ENCODE results near the gene GHRH.

DNA sequence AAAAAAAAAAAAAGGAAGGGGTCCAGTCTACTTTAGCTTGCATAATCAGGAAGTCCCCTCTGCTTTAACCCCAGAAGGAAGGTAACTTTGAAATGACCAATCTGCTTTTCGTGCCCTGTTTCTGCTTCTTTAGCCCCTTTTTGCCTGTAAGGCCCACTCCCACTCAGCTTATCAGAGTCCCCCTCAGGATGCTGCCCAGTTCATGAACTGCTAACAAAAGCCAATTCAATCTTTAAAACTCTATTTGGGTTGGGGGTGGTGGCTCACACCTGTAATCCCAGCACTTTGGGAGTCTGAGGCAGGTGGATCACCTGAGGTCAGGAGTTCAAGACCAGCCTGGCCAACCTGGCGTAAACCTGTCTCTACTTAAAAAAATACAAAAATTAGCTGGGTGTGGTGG lies 12.3 kb downstream of the GHRH start:
- TF ChIP-seq ZBTB7A (IDR thresholded peaks at IDR 0.05; ENCODE audit: low read depth) (no peak), FOXM1 (IDR thresholded peaks at IDR 0.05; ENCODE audit: borderline replicate concordance, low read depth) (no peak), TAF1 (IDR thresholded peaks at IDR 0.05; ENCODE audit: low read depth) (no peak), RAD21 (IDR thresholded peaks at IDR 0.05; ENCODE audit: low read depth) (no peak), TCF12 (IDR thresholded peaks at IDR 0.05; ENCODE audit: low read depth) (no peak), EP300 (IDR thresholded peaks at IDR 0.05; ENCODE audit: borderline replicate concordance) (no peak), CEBPB (IDR thresholded peaks at IDR 0.05) (no peak), TEAD4 (IDR thresholded peaks at IDR 0.05) (no peak), NFIC (IDR thresholded peaks at IDR 0.05) (no peak), YY1 (IDR thresholded peaks at IDR 0.05; ENCODE audit: low read depth) (no peak), CREB1 (IDR thresholded peaks at IDR 0.05; ENCODE audit: low read depth) (no peak)
- TF ChIP-seq, protein P1, sequence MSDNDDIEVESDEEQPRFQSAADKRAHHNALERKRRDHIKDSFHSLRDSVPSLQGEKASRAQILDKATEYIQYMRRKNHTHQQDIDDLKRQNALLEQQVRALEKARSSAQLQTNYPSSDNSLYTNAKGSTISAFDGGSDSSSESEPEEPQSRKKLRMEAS (IDR thresholded peaks at IDR 0.05), result no peak
- TF ChIP-seq, protein P2, sequence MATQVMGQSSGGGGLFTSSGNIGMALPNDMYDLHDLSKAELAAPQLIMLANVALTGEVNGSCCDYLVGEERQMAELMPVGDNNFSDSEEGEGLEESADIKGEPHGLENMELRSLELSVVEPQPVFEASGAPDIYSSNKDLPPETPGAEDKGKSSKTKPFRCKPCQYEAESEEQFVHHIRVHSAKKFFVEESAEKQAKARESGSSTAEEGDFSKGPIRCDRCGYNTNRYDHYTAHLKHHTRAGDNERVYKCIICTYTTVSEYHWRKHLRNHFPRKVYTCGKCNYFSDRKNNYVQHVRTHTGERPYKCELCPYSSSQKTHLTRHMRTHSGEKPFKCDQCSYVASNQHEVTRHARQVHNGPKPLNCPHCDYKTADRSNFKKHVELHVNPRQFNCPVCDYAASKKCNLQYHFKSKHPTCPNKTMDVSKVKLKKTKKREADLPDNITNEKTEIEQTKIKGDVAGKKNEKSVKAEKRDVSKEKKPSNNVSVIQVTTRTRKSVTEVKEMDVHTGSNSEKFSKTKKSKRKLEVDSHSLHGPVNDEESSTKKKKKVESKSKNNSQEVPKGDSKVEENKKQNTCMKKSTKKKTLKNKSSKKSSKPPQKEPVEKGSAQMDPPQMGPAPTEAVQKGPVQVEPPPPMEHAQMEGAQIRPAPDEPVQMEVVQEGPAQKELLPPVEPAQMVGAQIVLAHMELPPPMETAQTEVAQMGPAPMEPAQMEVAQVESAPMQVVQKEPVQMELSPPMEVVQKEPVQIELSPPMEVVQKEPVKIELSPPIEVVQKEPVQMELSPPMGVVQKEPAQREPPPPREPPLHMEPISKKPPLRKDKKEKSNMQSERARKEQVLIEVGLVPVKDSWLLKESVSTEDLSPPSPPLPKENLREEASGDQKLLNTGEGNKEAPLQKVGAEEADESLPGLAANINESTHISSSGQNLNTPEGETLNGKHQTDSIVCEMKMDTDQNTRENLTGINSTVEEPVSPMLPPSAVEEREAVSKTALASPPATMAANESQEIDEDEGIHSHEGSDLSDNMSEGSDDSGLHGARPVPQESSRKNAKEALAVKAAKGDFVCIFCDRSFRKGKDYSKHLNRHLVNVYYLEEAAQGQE (IDR thresholded peaks at IDR 0.05; ENCODE audit: low read depth), result no peak
- TF ChIP-seq, protein P3, sequence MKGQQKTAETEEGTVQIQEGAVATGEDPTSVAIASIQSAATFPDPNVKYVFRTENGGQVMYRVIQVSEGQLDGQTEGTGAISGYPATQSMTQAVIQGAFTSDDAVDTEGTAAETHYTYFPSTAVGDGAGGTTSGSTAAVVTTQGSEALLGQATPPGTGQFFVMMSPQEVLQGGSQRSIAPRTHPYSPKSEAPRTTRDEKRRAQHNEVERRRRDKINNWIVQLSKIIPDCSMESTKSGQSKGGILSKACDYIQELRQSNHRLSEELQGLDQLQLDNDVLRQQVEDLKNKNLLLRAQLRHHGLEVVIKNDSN (IDR thresholded peaks at IDR 0.05), result no peak
